Panc1 (cell line): ENCODE results near the gene ZNF831. TPM values are rescaled to one million over a fixed set of nuclear protein-coding genes. Genes with fewer than 3 reads are reported as not detected.

Experiments
- ATAC-seq: fragments of 200-7000 bp; cut with Tn5 transposase; 2 replicates; pipeline ENCODE4 v1.9.1; 2020; ENCODE audit warnings: mild to moderate bottlenecking, moderate library complexity
- BruUV-seq: library from RNA; stranded (reverse); fragments of 400-500 nt; replicated peaks from 2 replicates; lab custom pipeline; 2021; lab: Mats Ljungman, UMichigan
- CTCF ChIA-PET: fragments of 300-600 bp; sonication (Branson Sonifier 250); formaldehyde crosslinking; loops from one replicate; lab custom pipeline; 2022; ENCODE audit warnings: antibody characterized with exemption; lab: Charles Lee
- POLR2A ChIA-PET: fragments of 300-600 bp; sonication (Branson Sonifier 250); formaldehyde crosslinking; loops from one replicate; lab custom pipeline; 2022; ENCODE audit warnings: antibody characterized with exemption; lab: Charles Lee
- DNase-seq: peaks from one replicate; pipeline ENCODE4 v3.0.0-alpha.2; 2010; ENCODE audit warnings: low read depth, low spot score
- H3K27ac ChIP-seq: 2 replicates; pipeline ENCODE4 v1.5.1; 2011; ENCODE audit warnings: mild to moderate bottlenecking, low read length, inconsistent platforms
- H3K27me3 ChIP-seq: fragments of 200-500 bp; sonication (Bioruptor generic); 2 replicates; pipeline ENCODE4 v1.6.0; 2014; ENCODE audit warnings: low read length, inconsistent platforms; ENCODE audit not compliant: control insufficient read depth, insufficient read depth
- H3K36me3 ChIP-seq: fragments of 200-500 bp; sonication (Bioruptor generic); 2 replicates; pipeline ENCODE4 v1.5.1; 2014; ENCODE audit warnings: inconsistent platforms, mild to moderate bottlenecking, low read length, moderate library complexity; ENCODE audit not compliant: control insufficient read depth, insufficient read depth
- H3K4me1 ChIP-seq: 2 replicates; pipeline ENCODE4 v1.5.1; 2011; ENCODE audit warnings: inconsistent platforms, mild to moderate bottlenecking, low read length, moderate library complexity; ENCODE audit not compliant: control insufficient read depth, insufficient read depth
- H3K4me3 ChIP-seq, 2 experiments: 2 replicates each; pipeline ENCODE4 v1.5.1; 2011 to 2012; ENCODE audit warnings: low read depth in 2 of 2, low read length in 2 of 2, mild to moderate bottlenecking in 2 of 2, inconsistent platforms in 1 of 2, moderate library complexity in 1 of 2
- H3K9me3 ChIP-seq: fragments of 200-500 bp; sonication (Bioruptor generic); 2 replicates; pipeline ENCODE4 v1.5.1; 2014; ENCODE audit warnings: low read depth, mild to moderate bottlenecking, inconsistent platforms, low read length, moderate library complexity; ENCODE audit not compliant: control insufficient read depth, insufficient read depth
- POLR2AphosphoS5 ChIP-seq: IDR thresholded peaks from 2 replicates; pipeline ENCODE4 v1.6.1; 2012; ENCODE audit warnings: mild to moderate bottlenecking, low read depth, low read length, moderate library complexity
- SIN3A ChIP-seq: IDR thresholded peaks from 2 replicates; pipeline ENCODE4 v1.6.1; 2012; ENCODE audit warnings: low read depth, mild to moderate bottlenecking, low read length, moderate library complexity, borderline replicate concordance; ENCODE audit not compliant: insufficient read depth
- TCF7L2 ChIP-seq: IDR thresholded peaks from 2 replicates; pipeline ENCODE4 v1.6.1; 2011; ENCODE audit warnings: mild to moderate bottlenecking, low read depth, low read length, inconsistent platforms
- in situ Hi-C: cut with HindIII; loops from 2 replicates; pipeline ENCODE4 v1.10.0; 2016; ENCODE audit warnings: low sequenced_read_pairs, low pct_unique_long_range_greater_than_20kb
- intact Hi-C: fragments of 100-400 bp; cut with micrococcal nuclease; formaldehyde crosslinking; loops from one replicate; pipeline ENCODE4 v1.10.0; 2022; ENCODE audit not compliant: unreplicated experiment
- total RNA-seq: library from RNA; stranded (reverse); gene quantifications from one replicate; pipeline ENCODE4 v1.2.1, GENCODE V29; 2021; ENCODE audit not compliant: unreplicated experiment
- TF ChIP-seq, protein P1 (sequence below): fragments of 450-650 bp; IDR thresholded peaks from 2 replicates; pipeline ENCODE4 v1.5.1; 2017; ENCODE audit warnings: mild to moderate bottlenecking
- TF ChIP-seq, protein P2 (sequence below), 2 experiments: IDR thresholded peaks; 2 replicates each; pipeline ENCODE4 v1.6.1; 2011 to 2012; ENCODE audit warnings: low read depth in 2 of 2, control low read depth in 1 of 2, low read length in 1 of 2, mild to moderate bottlenecking in 1 of 2, moderate library complexity in 1 of 2; ENCODE audit not compliant: insufficient read depth in 1 of 2

Gene ZNF831
- total RNA-seq, 1 experiment from 2014 or later, result 0.03 TPM

DNA sequence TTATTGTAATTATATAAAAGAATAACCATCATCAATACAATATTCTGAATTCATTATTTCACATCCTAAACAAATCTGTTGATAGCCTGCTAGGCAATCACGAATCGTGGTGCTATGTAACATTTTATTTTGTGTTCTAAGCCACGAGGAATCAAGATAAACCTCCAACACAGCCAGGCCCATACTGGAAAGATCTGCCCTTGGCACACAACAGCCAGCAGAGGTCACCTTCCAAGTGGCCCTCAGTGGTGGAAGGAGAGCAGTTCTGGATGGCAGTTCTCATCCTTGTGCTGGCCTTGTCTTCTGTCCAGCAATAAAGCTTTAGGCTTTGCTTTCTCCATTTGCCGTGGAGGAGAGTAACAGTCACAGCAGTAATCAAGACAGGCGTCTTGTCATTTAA is 13.2 kb downstream of the ZNF831 start:
- TF ChIP-seq, protein P1, sequence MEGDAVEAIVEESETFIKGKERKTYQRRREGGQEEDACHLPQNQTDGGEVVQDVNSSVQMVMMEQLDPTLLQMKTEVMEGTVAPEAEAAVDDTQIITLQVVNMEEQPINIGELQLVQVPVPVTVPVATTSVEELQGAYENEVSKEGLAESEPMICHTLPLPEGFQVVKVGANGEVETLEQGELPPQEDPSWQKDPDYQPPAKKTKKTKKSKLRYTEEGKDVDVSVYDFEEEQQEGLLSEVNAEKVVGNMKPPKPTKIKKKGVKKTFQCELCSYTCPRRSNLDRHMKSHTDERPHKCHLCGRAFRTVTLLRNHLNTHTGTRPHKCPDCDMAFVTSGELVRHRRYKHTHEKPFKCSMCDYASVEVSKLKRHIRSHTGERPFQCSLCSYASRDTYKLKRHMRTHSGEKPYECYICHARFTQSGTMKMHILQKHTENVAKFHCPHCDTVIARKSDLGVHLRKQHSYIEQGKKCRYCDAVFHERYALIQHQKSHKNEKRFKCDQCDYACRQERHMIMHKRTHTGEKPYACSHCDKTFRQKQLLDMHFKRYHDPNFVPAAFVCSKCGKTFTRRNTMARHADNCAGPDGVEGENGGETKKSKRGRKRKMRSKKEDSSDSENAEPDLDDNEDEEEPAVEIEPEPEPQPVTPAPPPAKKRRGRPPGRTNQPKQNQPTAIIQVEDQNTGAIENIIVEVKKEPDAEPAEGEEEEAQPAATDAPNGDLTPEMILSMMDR, result no peak
- no peak for TF ChIP-seq SIN3A
- no peak for TF ChIP-seq POLR2AphosphoS5
- TF ChIP-seq, protein P2, sequence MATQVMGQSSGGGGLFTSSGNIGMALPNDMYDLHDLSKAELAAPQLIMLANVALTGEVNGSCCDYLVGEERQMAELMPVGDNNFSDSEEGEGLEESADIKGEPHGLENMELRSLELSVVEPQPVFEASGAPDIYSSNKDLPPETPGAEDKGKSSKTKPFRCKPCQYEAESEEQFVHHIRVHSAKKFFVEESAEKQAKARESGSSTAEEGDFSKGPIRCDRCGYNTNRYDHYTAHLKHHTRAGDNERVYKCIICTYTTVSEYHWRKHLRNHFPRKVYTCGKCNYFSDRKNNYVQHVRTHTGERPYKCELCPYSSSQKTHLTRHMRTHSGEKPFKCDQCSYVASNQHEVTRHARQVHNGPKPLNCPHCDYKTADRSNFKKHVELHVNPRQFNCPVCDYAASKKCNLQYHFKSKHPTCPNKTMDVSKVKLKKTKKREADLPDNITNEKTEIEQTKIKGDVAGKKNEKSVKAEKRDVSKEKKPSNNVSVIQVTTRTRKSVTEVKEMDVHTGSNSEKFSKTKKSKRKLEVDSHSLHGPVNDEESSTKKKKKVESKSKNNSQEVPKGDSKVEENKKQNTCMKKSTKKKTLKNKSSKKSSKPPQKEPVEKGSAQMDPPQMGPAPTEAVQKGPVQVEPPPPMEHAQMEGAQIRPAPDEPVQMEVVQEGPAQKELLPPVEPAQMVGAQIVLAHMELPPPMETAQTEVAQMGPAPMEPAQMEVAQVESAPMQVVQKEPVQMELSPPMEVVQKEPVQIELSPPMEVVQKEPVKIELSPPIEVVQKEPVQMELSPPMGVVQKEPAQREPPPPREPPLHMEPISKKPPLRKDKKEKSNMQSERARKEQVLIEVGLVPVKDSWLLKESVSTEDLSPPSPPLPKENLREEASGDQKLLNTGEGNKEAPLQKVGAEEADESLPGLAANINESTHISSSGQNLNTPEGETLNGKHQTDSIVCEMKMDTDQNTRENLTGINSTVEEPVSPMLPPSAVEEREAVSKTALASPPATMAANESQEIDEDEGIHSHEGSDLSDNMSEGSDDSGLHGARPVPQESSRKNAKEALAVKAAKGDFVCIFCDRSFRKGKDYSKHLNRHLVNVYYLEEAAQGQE (IDR thresholded peaks at IDR 0.05; ENCODE audit: insufficient read depth in 1 of 2, low read depth in 2 of 2, low read length in 1 of 2), result no peak
- TF ChIP-seq TCF7L2, result no peak
- no TSS peak for BruUV-seq
- DNase-seq (no peak), ATAC-seq (no peak)
- Histone ChIP-seq H3K36me3 (no peaks in the 10 kb centered on the region), H3K9me3 (no peaks in the 10 kb centered on the region), H3K27ac (no peak overlapping the region), H3K27me3 (no peaks in the 10 kb centered on the region; the same call in 1 of the 2 replicates), H3K4me3 (no peak overlapping the region), H3K4me1 (no peaks in the 10 kb centered on the region)
- ChIA-PET CTCF (no interaction called here), POLR2A (no interaction called here)
- in situ Hi-C loops (no loop called here), intact Hi-C loops (no loop called here)

DNA sequence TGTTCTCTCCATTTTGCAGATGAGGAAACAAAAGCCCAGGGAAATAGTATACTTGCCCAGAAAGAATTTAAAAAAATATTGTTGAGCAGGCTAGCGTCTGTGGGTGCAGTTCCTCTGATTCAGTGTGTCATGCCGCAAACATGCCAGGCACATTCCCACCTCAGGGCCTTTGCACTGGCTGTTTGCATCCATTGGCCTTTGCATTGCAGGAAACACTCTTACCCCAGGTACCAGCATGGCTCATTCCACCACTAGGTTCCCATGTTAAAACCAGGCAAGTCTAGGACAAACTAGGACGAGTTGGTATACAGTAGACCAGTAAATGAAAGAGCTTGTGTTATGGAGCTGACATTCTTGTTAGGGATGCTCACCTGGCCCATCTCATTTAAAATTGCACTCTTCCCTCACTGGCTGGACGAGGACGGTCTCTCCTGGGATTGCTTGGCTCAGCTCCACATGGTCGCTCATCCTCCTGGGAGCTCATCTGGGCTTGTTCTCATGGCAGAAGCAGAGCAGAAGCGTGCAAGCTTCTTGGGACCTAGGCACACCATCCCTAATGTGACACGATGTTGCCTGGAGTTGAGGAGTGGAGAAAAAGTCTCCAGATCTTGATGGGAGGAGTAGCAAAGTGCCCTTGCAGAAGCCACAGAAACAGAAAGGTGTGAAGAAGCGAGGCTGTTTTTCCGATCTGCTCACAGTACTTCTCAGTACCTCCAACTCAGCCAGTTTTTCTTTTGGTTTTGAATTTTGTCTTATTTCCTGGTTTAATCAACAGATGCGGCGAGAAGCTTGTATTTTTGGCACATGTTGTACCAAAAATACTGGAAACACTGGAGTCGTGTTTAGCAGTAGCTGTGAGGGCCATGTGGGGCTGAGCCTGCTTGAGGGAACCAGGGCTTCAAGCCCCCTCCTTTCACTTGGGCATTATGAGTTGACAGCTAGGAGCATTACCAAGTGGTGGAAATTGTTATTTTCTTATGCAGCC is 13.9 kb downstream of the ZNF831 start:
- DNase-seq, result no peak
- Histone ChIP-seq H3K9me3 (no peaks in the 10 kb centered on the region), H3K4me3 (no peak overlapping the region), H3K27me3 (no peaks in the 10 kb centered on the region; the same call in 1 of the 2 replicates), H3K4me1 (no peaks in the 10 kb centered on the region), H3K36me3 (no peaks in the 10 kb centered on the region), H3K27ac (no peak overlapping the region)
- no TSS peak for BruUV-seq
- ChIA-PET POLR2A (no interaction called here), CTCF (no interaction called here)
- TF ChIP-seq TCF7L2 (no peak), POLR2AphosphoS5 (no peak), SIN3A (no peak)
- TF ChIP-seq, protein P2 (IDR thresholded peaks at IDR 0.05; ENCODE audit: insufficient read depth in 1 of 2, low read depth in 2 of 2, low read length in 1 of 2), result no peak
- TF ChIP-seq, protein P1, result no peak
- in situ Hi-C loops (no loop called here), intact Hi-C loops (no loop called here)
- no peak for ATAC-seq
